ENCODE results near the gene PACSIN2.
A peak's percentile ranks its signal among the peaks of the same experiment; 100 is the strongest.

The PACSIN2 gene

DNA sequence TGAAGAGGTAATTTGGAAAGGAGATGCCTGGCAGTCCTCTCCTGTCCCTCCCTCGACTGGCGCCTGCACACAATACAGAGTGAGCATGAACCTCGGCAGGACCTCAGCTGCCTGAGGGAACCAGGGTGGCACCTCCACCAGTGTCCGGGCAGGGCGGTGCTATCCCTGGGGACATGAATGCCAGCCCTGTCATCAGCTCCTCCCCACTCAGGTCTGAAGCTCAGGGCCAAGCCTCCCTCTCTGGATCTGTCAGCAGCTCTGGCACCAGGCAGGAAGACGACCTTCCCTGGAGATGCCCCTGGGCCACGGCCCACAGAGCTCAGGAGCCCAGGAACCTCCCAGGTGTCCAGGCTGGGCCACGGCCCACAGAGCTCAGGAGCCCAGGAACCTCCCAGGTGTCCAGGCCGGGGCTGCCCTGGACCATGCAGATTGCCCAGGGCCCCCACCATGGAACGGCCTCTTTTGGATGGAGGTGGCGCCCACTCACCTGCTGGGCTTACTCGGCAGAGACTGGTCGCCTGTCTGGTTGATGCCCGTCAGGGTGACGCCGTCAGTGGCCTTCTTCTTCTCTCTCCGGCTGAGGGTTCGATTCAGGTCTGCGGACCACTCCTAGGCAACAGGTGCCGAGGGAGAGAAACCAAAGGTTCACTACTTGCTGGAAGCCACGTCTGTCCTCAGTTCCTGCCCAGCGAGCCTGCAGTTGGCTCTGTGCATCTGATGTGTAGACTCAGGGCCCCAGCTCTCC lies 136.2 kb downstream of the PACSIN2 start:
- DNase-seq = no peak

DNA sequence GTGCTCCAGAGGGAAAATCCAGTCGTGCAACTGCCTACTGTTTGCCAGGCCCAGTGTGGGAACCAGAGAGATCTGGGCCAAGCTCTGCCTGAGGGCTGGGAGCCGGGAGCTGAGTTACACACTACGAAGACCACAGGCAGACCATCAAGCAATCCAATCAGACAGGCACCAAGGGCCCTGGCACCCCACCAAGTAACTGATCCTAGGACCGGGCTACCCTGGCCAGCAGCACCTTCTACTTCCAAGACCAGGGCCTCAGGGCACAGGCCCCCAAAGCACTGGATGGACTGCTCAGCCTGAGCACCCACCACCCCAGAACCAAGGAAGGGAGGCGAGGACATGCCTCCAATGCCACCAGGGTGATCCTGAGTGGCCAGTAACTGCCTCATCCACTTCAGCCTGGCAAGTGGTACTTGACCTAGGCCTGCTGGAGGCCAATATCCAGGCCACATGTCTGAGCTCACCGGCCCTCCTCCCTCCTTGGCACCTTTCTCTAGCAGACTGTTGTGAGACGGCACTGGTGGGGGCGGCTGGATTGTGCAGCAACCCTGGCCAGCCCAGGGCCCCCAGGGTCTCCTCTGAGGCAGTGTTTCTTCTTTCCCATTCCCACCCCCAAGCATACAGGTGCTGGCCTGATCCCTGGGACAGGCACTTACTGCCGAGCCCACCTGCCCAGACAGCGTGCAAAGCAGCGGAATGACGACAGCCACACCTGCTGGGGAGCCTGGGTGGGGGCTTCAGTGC lies 137.2 kb downstream of the PACSIN2 start:
- no peak for DNase-seq

DNA sequence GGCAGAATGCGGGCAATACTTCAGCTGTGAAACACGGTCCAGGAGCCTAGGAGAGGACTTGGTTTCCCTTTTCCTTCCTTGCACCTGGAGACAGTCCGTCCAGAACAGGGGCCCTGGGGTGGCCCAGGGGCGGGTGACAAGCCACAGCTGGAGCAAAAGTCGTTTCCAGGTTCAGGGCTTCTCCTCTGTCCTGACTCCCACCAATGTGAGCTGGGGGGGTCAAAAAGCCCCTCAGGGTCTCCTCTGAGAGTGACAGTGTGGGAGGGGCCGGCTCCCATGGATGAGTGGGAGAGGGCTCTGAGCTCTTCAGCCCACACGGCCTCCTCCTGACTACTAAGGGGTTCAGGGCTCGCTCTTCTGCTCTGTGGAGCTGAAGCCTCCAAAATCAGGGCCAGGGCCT lies 137.8 kb downstream of the PACSIN2 start:
- no peak for DNase-seq

DNA sequence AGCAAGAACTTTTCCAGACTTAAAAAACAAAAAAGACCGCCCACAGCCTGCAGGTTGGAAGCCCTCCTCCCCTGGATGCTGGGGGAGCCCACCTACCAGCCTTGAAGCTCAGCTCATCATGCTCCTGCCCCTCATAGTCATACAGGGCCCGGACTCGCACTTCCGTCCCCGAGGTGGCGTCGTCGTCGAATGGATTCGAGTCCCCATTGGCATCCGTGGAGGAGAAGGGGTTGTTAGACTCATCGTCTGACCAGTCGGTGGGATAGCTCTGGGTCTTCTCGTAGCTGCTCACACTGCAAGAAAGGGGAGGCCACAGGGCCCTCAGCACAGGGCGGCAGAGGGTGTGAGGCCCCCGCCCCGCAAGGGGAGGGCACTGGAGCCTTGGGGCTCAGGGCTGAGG lies 138.9 kb downstream of the PACSIN2 start:
- DNase-seq = no peak

DNA sequence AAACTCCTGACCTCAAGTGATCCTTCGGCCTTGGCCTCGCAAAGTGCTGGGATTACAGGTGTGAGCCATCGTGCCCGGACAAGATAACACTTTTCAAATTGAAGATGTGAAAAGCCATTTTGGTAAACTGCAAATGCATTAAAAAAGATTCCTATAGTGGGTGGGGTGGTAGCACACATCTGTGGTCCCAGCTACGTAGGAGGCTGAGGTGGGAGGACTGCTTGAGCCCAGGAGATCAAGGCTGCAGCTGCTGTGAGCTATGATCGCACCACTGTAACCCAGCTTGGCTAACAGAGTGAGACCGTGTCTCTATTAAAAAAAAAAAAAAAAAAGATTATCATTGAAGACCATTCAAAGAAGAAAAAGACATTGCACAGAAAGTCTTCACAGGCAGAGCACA lies 140.9 kb downstream of the PACSIN2 start:
- DNase-seq = no peak

DNA sequence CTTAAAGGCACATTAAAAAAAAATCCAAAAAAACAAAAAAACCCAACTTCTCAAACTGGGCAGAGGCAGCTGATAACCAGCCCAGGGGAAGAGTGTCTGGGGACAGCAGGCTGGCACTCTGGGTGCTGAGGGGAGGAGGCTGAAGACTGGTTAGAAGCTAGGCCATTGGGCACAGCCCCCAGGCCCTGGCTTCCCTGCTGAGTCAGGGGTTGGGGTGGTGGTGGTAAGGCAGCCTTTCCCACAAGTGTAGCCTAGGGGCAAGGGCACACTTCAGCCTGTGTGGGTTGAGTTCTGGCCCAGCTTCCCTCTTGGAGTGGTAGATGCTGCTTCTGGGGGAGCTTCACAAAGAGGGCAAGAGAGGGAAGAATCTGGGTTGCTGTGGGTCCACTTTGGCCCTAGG lies 141.6 kb downstream of the PACSIN2 start:
- DNase-seq = no peak

DNA sequence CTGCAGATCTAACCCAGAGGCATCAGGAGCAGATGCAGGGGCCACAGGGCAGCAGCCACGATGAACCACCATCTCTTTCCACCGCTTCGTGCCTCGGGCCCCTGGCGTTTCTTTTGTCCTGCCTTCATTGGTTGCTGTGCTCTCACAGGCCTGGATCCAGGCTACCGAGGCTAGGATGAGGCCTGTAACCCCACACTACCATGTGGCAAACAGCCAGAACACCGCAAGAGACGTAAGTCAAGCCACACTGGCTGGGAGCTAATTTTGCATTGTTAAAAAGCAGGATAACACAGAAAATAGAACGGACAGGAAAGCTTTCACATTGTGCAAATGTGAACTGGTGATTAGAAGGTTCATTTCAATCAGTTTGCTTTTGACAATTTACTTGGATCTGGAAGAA lies 142.1 kb downstream of the PACSIN2 start:
- no peak for DNase-seq

DNA sequence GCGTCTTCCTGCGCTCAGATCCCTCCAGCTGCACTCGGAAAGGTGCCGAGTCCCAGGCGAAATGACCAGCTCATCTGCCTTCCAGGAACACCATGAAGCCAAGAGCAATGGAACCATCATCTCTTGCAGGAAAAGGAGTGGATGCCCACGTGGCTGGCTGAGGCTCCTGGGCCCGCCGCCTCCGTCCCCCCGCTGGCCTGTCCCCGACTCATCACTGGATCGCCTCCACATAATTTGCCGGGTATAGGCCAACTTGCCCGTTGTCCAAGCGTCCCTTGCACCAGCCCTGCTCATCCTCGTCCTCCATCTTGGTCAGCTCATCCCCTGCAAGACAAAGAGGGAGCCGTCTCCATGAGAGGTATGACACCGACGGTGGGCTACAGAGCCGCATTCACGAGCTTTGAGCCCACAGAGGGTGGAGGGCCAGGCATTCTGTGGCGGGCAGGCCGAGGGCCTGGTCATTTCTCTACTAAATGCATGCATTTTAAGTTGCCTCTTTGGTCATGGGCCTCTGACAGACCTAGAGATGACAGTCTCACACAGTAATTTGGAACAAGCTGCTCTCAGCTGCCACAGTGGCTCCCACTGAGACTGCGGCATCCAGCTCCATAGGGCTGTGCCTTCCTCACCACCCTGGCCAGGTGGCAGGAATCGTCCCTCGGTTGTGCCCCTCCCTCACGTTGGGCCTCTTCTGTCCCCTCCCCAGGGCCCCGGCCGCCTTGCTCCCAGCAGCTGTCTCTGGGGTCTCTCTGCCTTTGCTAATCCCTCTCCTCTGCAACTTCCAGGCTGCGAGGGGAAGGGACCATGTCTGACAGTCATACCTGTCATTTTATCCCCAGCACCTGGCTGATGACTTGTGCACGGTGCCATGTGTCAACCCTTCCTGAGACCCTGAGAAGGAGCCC lies 143.6 kb downstream of the PACSIN2 start:
- no peak for DNase-seq

DNA sequence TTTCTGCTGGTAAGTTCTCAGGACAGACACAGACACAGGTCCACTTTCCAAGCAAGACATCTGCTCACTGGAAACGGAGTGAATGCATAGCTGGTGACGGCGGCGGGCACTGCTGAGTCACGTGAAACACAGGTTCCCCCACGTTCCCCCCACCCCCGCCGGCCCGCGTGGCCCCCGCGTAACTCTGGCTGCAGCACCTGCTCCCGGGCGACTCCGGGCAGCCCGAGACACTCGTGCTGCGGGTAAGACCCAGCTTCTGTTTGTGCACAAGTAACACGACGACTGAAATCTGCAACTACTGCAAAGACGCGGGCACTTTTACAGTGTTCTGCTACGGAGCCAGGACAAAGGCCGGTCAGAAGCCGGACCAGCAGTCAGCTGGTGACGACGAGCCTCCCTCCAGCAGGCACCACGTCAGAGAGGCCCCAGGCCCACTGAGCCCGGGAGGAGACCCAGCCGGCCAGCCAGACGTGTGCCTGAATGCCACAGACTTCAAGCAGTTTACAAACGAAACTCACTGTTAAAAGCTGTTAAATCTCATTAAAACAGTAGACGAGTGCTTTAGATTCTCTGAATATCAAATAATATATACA lies 145.0 kb downstream of the PACSIN2 start:
- no peak for DNase-seq

DNA sequence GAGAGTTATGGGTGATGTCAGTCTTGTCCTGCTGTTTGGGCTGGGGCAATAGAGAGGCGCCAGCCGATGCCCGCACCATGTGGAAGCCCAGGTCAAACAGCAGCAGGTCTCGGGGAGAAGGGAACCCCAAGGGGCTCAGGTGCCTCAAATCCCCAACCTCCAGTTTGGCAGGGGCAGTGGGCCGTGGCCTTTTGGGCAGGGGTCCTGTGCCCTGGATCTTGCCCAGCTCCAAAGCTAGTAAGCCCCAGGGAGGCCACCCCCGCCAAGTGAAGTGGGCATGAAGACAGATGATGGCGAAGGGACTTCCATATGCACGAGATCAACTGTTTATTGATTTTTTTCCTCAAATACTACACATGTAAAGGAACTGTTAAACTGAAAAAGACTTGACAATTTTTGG lies 145.5 kb downstream of the PACSIN2 start:
- DNase-seq = no peak

DNA sequence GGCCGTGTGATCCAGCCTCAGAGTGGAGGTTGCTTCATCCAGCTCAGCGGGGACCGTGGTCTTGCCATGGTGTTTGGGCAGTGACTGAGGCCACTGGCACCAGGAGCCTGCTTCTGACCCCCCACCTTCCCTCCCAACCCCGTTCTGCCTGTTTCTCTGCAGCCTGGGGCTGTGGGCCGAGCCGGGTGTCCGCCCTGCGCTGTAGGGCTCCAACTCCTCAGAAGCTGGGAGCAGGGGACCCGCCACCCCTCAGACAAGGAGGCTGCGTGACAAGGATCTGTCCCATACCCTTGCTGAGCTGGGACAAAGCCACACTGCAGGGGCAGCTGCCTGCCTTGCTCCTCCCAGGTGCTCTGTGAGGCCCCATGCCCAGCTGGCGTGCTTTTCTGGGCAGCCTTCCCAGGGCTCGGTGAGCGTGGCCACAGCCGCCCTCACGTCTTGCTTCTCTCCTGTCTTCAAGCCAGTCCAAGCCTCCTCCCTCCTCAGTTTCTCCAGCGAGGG lies 146.1 kb downstream of the PACSIN2 start:
- DNase-seq = no peak

DNA sequence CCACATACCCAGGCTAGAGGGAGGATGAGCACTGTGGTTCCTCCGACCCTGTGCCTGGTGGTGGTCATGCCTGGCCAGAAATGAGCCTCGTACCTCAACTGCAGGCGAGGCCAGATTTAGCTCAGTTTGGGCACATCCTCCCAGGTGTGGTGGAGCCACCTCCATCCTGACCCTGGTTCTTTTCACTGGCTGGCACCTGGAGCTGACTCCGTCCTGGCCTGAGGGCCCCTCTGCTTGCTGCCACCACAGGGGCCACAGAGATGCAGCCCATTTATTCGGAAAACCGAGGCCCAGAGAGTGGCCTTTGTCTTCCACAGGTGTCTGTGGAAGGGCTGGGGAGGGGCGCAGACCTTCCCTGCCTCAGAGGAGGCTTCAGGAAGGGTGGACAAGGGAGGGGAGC lies 148.8 kb downstream of the PACSIN2 start:
- DNase-seq = no peak

DNA sequence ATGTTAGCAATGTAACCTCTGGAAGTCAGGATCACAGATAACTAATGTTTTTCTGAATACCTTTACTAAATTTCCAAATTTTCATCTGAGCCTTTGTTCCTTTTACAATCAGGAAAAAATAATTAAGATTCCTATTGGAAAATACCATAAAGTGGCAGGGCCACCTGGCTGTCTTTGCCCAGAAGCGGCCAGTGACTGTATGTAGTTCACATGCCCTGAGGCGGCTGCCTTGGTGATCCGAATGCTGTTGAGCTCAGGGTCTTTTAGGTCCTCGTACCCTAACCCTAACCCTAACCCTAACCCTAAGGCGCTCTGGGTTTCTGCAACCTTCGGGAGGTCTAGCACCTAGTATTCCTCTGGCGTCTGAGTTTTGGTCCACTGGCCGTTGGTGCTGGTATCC lies 149.4 kb downstream of the PACSIN2 start:
- no peak for DNase-seq

DNA sequence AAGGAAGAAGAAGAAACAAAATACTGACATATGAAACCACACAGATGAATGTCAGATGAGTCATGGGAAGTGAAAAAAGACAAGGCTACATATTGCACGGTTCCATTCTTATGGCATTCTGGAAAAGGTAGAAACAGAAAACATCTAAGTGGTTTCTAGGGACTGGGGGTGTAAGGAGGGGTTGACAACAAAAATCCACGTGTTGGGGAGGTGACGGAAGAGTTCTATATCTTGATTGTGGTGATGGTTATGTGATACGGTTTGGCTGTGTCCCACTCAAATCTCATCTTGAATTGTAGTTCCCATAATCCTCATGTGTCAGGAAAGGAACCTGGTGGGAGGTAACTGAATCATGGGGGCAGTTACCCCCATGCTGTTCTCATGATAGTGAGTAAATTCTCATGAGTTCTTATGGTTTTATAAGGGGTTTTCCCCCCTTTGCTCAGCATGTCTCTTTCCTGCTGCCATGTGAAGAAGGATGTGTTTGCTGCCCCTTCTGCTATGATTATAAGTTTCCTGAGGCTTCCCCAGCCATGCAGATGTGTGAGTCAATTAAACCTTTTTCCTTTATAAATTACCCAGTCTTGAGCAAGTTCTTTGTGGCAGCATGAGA lies 151.5 kb downstream of the PACSIN2 start:
- peak; percentile 37 for DNase-seq

DNA sequence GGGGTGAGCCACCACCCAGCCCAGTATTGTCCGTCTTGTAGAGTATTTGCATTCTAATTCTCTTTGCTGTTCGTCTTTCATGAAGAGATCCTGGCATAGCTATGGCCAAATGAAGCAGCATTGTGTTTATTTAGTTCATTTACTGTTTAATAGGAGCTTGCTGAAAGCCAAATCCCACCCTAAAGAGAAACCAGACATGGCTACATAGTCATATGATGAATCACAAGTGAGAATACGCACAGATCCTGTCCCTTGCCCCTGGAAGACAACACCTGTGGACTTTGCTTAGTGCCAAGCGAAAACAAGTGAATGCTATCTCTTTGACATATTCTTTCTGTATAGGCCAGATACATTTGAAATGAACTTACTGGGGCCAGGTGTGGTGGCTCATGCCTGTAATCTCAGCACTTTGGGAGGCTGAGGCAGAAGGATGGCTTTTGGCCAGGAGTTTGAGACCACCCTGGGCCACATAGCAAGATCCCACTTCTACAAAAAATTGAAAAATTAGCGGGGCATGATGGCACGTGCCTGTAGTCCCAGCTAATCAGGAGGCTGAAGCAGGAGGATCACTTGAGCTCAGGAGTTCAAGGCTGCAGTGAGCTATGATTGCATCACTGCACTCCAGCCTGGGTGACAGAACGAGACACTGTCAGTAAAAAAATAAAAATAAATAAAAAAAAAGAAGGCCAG lies 152.8 kb downstream of the PACSIN2 start:
- no peak for DNase-seq

DNA sequence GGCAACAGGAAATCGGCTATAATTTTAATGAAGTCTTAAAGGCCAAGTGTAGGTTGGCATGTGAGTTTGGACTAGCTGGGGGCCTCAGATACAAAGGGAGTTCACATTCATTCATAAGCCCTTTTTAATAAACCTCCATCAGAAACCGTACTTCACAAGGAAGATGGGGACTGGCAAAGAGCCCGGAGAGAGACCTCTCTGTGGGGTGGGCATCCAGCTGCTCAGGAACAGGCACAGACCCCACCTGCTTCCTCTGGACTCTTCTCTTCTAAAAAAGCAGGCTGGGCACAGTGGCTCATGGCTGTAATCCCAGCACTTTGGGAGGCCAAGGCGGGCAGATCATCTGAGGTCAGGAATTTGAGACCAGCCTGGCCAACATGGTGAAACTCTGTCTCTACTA lies 154.0 kb downstream of the PACSIN2 start:
- DNase-seq = no peak

DNA sequence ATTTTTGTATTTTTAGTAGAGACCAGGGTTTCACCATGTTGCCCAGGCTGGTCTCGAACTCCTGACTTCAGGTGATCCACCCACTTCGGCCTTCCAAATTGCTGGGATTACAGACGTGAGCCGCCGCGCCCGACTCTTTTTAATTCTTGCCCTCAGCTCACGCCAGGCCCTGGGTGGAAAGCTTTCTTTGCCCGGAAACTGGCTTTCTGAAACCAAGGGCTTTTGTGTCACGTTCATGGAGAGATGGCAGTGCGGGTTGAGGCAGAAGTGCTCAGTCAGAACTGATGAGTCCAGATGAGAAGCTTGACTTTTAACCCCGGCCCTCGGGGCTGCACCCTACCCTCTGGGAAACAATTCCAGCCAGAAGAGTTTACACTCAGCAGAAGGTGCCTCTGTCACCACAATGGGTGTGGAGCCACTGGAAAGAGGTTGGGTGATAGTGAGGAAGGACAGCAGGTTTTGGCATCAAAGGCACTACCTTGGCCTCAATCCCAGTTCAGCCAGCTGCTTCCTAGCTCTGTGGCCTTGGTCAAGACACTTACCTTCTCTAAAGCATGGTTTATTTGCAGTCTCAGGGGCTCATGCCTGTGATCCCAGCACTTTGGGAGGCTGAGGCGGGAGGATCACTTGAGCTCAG lies 157.0 kb downstream of the PACSIN2 start:
- no peak for DNase-seq

DNA sequence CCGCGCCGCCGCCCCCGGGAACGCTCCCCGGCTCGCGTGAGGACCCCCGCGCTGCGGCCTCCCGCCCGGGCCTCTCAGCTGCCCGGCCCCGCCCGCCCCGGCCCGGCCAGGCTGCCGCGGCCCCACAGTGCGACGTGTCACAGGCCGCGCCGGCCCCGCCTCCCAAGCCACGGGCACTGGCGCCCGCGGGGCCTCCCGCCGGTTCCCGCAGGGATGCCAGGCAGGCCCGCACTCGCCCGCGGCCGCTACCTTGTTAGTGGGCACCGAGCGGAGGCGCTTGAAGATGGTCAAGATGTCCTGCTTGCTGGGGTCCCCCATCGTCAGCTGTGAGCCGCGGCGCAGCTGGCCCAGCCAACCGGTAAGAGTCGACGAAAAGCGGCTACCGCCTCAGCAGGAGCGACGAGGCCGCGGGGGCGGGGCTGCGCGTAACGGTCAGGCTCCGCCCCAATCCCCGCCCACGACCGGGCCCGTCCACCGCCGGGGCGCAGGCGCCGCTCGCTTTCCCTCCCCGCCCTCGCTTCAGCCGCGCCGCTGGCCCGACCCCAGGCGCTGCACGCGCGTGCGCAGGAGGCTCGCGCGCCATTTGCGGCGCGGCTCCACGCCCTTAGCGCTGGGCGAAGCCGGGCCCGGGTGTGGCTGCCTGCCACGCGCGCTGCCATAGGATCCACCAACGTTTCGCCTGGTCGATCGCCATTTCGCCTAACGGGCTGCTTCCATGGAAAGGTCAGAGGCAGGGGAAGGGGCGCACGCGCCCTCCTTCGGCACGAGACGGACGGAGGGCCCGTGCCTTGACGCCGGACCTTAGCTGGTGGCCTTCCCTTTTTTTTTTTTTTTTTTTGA lies 157.9 kb downstream of the PACSIN2 start, which contains the start of gene ARFGAP3:
Gene ARFGAP3 (minus strand): TSS at position 409 of the 840 bp plus-strand sequence. CDS start 91 bp downstream, at position 318.
- DNase-seq = peak; percentile 97

DNA sequence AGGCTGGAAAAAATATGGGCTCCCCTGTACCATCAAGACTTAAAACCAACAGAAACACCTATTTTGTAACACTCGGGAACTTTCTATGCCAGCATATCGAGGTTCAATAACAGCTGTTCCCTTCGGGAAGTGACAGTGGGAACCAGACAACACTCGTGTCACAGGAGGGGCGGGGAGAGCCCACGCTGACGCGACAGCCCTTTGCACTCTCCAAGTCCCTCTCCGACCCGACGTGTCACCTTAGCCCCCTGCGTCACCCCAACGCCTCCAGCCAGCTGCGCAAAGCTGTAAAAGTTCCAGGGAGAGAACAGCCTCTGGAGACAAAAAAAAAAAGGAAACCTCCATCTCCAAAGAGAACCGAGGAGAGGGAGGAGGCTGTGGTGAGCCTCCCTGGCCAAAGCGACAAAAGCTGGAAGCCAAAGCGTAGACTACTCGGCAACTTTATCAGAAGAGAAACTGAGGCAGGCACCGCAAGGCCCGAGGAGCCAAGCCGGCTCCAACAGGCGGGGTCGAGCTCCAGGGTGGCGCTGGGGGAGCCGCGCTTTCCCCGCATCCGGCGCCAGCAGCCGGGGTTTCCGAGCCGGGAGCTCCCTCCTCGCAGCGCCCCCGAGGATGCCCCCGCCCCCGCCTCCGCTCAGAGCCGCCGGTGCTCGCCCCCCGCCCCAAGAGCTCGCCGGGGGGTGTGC lies 158.6 kb downstream of the PACSIN2 start:
- peak; percentile 64 for DNase-seq

DNA sequence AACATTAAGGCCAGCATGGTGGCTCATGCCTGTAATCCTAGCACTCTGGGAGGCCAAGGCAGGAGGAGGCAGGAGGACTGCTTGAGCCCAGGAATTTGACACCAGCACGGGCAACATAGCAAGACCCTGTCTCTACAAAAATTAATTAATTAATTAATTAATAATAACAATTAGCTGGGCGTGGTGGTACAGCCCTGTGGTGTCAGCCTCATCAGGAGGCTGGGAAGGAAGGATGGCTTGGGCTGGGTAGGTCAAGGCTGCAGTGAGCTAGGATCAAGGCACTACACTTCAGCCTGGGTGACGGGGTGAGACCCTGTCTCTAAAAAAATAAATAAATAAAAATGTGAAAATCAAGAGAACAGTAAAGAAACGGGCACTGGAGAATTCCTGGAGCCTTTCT lies 159.2 kb downstream of the PACSIN2 start:
- no peak for DNase-seq
